NCI-H187 (cell line): ENCODE data around the gene DIPK1A.
"Not testable (repeated sequence)": the region's sequence is repeated elsewhere in the genome, so short reads cannot be mapped to it uniquely, and the experiment has no call there.

Source experiments
- DNase-seq, 2 experiments: peaks; one replicate each; lab custom pipeline; 2025; lab: John Stamatoyannopoulos, UW

DIPK1A gene

DNA sequence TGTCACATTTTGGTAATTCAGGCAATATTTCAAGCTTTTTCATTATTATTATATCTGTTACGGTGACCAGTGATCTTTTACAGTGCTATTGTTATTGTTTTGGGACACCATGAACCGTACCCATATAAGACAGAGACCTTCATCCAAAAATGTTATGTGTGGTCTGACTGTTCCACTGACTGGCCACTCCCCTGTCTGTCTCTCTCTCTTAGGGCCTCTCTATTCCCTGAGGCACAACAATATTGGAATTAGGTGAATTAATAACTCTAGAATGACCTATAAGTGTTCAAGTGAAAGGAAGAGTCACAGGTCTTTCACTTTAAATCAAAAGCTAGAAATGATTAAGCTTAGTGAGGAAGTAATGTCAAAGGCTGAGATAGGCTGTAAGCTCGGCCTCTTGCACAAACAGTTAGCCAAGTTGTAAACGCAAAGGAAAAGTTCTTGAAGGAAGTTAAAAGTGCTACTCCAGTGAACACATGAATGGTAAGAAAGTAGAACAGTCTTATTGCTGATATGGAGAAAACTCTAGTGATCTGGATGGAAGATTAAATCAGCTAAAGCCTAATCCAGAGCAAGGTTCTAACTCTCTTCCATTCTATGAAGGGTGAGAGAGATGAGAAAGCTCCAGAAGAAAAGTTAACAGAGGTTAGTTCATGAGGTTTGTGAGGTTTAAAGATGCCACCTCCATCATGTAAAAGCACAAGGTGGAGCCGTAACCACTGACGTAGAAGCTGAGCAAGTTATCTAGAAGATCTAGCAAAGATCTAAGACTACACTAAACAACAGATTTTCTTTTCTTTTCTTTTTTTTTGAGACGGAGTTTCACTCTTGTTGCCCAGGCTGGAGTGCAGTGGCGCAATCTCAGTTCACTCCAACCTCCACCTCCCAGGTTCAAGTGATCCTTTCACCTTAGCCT is 19.7 kb upstream of the DIPK1A start:
- DNase-seq: no peak

DNA sequence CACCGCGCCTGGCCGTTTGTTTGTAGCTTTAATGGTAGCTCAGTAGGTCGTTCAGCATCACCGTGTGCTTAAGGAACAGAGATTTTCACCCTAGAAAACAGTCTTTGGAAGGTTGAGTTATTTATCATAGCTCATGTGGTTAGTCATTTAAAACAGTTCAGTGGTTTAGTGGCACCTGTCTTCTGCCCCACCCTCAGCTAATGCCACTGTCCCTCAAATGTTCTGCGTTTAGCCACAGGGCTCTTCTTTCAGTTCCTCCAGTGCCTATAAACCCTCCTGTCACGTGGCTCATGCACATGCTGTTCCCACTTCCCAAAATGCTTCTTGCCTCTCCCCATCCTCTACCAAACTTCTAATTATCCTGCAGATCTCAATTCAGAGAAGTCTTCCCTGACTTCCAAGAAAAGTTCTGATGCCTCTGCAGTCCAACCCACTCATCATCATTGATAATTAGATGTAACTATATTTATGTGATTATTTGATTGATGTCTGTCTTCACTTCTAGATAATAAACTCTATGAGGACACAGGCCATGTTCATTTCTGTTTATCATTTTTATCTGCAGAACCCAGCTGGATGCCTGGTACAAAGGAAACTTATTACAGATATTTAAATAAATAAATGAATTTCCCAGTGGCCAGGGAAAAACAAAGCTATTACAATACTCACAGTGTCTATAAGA is 14.4 kb upstream of the DIPK1A start:
- no peak for DNase-seq

DNA sequence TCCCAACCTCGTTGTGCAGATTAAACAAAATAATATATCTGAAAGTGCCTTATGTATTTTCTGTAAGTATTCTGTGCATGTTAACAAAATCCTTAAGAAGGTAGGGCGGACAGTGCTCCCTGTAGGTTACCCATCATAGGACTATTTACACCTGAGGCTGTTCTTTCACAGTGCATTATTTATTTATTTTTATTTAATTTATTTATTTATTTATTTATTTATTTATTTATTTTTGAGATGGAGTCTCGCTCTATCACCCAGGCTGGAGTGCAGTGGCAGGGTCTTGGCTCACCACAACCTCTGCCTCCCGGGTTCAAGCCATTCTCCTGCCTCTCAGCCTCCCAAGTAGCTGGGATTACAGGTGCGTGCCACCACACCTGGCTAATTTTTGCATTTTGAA is 12.8 kb upstream of the DIPK1A start:
- not testable (repeated sequence) for DNase-seq

DNA sequence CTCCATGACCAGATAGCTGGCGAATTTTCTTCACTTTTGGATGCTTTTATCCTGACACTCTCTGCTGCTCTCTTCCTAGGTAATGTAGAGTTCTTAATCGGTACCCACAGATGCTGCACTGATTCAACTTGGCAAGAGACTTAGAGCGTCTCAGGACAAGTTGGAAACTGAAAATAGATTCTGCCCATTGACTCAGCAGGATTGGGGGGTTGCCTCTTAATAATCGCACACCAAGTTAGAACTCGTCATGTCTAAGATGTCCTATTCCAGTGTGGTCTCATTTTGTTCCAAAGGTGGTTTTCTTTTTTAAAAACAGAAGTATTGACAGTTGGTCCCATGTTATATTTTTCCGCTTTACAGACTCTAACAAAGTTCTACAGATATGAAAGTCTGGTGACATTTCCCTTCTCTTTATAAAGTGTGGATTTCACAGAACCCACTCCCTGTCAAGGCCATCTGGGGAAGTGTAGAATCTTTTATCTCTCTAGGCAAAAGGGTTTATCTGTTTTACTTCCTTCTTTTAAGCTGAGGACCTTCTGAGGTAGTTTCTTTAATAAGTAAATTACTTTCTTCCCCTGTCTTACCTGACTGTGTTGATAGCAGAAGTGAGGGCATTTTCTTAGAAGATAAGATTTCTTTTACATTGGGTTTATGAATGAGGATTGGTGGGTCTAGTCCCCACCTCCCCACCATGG is 12.1 kb upstream of the DIPK1A start:
- no peak for DNase-seq

DNA sequence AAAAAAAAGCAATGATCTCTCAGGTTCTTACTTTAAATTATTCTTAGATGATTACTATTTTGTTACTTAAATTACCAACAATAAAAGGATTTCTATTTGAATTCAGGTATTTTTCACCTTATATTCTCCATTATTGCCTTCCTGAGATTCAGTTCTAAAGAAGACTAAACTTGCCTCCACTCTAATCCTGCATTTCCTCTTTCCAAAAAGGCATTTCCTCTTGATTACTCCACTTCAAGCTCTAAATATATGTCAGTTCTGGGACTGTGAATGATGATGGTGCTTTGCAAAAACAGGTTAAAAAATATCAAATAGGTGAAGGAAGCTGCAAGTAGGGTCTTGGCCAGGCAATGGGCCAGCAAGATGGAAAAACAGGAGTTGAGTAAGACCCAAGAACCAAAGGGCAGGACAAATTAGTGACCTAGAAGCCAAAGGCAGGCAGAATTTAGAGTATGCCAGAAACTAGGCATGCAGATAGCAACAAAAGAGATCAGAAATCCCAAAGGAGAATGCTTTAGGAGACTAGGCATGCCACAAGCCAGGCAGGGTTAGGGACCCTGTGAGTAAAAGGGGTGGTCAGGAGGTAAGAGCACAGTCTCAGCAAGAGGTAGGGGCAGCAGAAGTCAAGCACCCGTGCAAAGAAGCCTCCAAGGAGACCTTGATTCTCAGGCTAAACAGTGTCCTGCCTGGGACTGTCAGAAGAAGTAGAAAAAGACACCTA is 11.3 kb upstream of the DIPK1A start:
- DNase-seq: no peak

DNA sequence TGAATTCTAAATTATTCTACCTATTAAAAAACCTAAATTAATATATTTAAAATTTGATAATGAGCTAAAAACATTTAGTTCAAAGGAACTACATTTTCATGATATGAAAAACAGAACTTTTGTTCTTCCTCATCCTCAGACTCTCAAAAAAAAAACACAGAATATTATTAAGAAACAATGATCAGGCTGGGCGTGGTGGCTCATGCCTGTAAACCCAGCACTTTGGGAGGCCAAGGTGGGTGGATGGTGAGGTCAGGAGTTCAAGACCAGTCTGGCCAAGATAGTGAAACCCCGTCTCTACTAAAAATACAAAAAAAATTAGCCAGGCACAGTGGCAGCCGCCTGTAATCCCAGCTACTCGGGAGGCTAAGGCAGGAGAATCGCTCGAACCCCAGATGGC is 10.7 kb upstream of the DIPK1A start:
- DNase-seq: not testable (repeated sequence)

DNA sequence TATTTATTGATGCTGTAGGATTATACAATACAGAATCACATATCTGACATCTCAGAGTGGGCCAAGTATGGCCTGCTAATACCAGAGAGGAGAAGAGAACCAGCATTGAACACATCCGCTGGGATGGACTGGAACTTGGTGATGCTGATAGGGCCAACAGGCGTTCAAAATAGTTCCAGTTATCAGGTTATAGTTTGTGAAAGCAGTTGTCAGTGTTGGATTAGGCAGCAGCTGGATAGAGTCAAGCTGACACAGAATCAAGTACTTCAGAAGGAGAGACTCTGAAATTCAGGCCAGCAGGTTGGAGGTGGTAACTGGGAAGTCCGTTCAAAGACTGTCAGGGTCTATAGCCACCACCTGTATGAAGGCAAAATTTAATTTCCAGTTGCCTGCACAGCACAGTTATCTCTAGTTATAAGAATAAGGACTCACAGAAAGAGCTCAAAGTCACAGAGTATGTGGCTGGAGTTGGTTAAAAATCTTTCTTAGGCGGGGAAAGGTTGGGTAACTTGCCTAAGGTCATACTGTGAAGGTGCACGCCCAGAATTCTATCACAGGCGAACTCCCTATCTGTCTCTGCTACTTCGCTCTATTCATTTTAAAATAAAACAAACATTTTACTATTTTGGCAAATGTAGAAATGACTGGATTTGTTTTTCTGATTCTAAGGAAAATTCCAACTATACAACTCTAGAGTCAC is 9.9 kb upstream of the DIPK1A start:
- no peak for DNase-seq

DNA sequence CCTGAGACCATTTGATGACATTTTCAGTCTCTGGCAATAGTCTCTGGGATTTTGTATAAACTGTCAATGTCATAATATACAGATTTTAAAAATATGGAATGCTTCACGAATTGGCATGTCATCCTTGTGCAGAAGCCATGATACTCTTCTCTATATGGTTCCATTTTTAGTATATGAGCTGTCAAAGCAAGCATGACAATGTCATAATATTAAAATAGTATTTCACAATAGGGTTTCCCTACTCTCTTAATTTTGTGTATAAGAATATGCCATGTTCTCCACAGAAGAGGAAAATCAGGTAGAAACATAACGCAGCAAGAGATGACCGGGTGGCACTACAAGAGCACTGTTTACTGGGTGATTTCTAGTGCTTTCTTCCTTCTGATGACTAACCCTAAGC is 8.3 kb upstream of the DIPK1A start:
- DNase-seq: no peak

DNA sequence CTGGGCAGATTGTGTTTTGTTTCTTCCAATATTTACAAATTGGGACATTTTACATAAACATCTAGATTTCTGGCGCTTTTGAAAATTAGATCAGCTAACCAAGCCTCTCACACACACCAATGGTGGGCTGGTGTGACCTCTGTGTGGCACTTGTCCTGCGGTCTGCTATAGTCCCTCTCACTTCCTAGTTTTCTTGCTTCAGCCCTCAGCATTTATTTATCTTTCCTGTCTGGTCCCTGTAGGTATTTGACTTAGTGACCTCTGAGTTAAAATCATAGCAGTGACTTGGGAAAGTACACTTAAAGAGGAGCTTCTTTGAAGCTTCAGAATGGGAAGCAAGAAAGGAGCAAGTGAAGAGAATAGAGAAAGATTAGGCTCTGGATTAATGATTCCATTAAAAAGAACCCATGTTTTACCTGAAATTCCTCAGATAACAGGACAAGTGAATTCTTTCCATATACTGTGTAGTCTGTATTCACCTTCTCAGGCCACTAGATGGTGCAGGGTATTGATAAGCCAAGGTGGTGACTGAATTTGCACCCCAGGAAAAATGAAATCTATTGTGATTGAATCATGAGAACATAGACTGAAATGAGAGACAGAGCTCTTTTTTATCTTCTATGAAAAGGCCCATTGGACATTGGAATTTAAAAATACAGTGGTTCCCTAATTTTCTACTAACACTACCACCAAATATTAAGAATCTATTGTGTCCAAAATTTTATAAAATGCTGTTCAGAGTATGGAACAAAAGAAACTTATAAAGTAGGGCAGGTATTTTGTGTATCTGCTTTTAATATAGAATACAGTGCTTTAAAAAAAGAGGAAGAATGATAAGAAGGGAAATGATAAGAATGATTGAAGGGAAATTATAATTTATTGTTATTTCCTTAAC is 7.1 kb upstream of the DIPK1A start:
- DNase-seq: no peak

DNA sequence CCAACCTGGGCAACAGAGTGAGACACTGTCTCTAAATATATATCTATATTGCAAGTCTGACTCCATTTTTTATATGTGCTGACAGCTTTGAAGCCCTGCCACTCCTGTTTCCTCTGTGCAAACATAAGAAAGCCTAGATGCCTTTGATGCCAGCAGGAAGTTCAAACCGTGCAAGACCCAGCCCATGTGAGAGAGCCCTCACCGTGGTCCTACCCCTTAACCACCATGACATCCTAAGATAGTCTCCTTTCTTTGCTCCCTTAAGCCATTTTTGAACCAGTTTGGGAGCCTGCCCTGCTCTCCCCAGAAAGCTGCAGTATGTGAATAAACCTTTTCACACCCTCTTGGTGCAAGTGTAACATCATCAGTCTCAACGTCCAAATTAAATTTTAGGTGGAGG is 3.7 kb upstream of the DIPK1A start:
- no peak for DNase-seq

DNA sequence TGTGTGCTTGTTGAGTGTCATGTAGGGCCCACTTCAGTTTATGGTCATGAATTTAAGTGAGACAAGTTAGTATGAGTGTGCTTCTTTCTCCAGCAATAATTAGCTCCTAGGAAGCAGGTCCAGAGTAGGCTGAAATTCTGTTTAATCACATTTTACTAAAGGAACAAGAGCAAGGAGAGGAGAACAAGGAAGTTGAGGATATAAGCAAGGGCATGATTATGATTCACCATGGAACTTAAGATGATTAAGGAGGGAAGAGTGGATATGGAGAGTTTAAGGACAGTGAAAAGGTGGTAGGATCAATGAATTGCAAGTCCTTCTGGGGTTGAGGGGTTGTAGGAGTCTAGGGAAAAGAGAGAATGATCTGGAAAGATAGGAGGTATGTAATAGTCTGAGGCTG is 3.1 kb upstream of the DIPK1A start:
- DNase-seq: no peak

DNA sequence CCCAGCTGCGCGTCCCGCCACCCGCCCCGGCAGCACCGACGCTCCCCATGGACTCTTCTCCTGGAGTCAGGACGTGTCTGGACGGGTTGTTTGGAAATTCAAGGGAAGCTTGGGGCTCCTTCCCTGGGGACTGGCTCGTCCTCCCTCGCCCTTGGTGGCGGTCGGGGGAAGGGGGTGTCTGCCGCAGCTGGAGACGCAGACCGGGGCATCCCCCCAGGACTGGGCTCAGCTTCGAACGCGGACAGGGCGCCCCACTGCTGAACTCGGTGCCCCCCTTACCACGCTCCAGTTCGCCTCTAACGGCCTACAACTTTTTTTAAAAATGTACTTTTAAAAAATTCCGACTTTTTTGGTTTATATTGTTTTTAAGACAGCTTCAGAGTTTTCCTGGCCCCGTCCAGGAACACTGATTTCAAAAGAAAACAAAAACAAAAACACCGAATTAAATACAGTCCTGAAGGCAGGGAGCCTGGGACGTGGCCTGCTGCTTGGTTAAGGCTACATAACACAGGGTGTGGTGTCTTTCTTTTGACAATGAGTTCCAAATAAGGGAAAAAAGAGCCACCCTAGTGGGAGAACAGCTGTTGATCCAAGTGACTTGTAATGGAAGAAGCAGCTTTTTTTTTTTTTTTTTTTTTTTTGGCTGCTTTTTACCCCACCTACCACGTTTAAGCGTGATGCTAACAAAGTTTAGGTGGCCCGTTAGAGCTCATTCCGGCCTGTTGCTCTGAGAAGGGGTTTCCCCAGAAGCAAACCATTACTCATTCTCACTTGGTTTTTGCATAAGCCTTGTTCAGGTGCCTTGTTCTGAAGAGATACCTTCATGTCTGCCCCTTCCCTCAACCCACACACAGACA is 862 bp upstream of the DIPK1A start:
- DNase-seq: no peak

DNA sequence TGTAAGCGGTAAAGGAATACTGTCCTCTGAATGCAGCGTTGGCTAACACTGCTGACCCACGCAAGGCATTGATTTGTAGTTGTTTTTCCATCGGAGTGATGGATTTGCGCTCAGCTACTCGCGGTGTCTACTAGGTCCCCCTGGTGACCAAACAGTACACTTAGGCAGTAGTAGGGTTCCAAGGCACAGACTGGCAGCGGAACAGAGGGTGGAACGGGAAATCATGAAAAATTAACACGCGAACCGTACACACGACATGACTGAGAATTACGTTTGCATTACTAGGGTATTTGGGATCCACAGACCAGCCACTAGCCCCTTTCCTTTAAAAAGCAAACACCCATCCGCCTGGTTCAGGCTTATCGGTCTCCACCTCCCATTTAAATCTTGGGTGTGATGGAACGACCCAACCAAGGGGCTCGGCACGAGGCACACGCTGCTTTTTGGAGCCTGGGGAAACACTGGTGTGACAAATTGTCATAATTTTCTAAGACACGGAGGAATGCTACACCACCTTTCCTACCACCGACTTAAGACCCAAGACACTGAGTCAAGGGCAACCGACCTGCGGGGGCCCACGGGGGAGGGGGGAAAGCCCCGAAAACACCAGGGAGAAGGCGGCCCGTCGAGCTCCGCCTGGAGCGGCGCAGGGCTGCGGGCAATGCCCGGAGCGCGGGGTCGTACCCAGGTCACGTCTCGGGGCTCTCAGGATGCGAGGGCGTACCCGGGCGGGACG is 699 bp downstream of the DIPK1A start:
- peak; percentile 12 to 20 for DNase-seq

DNA sequence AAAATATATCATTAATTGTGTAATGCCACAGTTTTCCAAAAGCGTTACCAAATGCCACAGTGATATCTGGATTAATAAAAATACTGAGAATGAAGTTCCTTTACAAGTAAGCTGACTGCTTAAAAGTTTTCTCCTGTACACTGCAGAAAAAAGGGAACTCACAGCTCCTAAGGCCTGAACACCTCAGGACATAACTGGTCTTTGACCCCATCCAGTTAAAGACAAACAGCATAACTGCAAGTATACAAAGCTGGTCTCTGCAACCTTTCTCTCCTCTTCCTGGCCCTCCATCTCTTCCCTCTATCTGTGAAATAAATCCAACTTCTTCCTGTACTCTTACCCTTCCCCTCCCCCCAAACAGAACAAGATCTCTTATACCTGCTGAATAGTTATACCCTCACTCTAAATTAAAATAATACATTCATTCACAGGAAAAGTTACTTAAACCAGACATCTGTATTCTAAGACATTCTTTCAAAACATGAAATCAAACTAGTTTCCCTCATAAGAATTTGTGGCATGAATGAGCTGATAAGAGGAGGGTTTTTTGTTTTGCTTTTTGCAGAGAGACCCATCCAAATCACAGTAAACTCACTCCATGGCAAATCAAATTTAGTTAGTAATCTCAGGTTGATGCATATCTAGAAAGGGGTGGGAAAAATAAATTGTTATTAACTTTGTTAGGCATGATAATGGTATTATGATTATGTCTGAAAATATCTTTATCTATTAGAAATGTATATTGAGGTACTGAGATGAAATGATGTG is 2.9 kb downstream of the DIPK1A start:
- DNase-seq: no peak

DNA sequence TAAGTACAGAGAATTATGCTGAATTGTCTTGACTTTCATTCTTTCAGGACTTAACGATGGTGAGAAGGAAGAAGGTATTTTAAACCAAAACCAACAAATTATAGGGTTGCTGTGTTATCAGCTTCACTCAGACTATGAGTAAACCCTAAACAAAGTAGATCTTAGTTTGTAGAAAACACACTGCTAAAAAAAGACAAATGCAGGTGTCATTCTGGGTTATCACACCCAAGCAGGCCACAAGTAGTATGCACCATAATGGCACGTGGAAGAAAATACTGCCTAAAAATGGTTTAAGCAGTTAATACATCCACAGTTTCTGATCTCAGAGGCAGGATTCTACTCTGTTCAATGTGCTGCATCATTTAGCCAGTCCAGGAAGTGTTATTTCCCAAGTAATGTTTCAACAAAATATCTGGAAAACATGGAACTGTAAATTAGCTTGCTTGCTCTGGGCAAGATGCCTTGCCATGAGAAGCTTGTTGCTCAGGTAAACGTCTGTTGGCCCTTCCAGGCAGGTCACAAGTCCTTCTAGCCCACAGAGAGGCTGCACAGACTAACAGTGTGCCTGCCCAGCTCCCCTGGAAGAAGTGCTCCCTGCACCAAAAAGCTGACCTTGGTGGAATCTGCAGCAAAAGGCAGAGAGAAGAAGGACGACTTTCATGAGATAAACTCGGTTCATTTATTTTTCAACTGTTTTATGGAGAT is 4.1 kb downstream of the DIPK1A start:
- no peak for DNase-seq

DNA sequence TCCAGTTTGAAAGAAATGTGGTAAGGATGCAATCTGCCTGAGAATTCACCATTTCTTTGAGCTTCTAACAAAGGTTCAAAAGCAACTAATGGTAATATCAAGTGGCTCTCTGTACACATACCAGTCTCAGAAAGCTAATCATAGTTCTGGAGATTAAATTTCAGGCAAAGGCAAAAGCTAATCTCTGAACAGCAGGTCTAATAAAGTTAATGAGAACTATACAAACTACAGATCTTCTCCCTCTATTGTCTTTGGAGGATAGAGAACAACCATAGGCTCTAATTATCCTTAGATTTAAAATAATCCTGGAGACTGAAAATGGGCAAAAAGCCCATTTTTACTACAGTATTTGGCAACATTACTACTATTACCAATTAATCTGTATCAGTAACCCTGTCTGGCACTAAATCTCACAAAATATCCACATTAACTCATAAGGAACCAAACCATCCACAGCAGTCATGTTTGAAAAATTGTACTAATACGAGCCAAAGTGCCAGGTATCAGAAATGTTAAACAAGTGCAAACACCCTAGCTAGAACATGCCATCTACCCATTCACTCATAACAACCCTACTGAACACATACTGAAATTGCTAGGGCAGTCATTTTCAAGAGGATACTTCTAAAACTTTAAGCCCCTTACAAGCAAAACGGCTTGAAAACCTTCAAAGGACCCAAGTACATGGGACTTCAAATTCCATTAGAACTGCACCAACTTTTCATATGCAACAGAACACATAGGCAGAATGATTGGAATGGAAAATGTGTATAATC is 4.8 kb downstream of the DIPK1A start:
- no peak for DNase-seq

DNA sequence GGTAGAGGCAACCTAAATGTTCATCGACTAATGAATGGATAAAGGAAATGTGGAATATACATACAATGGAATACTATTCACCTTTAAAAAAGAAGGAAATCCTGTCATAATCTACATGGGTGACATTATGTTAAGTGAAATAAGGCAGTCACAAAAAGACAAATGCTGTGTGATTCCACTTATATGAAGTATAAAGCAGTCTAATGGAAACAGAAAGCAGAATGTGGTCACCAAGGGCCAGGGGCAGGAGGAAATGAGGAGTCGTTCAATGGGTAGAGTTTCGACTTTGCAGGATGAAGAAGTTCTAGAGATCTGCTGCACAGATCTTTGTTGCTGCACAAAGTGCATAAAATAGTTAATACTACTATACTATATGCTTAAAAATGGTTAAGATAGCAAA is 7.8 kb downstream of the DIPK1A start:
- DNase-seq: no peak
